GM10248 (cell line): ENCODE results near the gene DDA1.

Experiments
- CTCF ChIA-PET: fragments of 300-600 bp; sonication (Branson Sonifier 250); formaldehyde crosslinking; extraction: SDS; loops from one replicate; lab custom pipeline; 2021; ENCODE audit warnings: antibody characterized with exemption; lab: Yijun Ruan, JAX
- POLR2A ChIA-PET: fragments of 350-650 bp; sonication (Branson Sonifier 250); formaldehyde crosslinking; extraction: SDS; loops from one replicate; lab custom pipeline; 2020; ENCODE audit warnings: antibody characterized with exemption; lab: Yijun Ruan, JAX
- DNase-seq: peaks from one replicate; pipeline ENCODE4 v3.0.0; 2012; ENCODE audit errors: extremely low spot score
- CTCF ChIP-seq: IDR thresholded peaks from 2 replicates; pipeline ENCODE4 v1.5.1; 2012; ENCODE audit warnings: mild to moderate bottlenecking, low read depth; ENCODE audit errors: extremely low read depth, missing control alignments, control extremely low read depth

The DDA1 gene

GRCh38 chr19:17303167-17303939 is 6.0 kb upstream of the DDA1 start, which contains the start of gene ABHD8:
Gene ABHD8 (minus strand): TSS chr19:17303425. CDS start chr19:17301616, 1,809 bp downstream.
- peak; percentile 38 for TF ChIP-seq CTCF
- ChIA-PET POLR2A (no interaction called here), CTCF (interaction anchor here (0.6 to 4.3 kb wide), 8 partner anchors 10 to 102 kb away, joined by 3 to 51 read pairs (median 4); partner anchors contain the start of genes ANKLE1 and BST2)
- DNase-seq: peak; percentile 96

- DNase-seq: no peak
- ChIA-PET POLR2A (no interaction called here), CTCF (interaction anchor here (0.6 to 4.3 kb wide), 11 partner anchors 9 to 102 kb away, joined by 3 to 51 read pairs (median 5); partner anchors contain the start of genes ANKLE1, ANO8 and BST2)
- no peak for TF ChIP-seq CTCF
Observed at GRCh38 chr19:17303940-17304267, 5.5 kb upstream of the DDA1 start.

GRCh38 chr19:17304386-17305215 is 4.8 kb upstream of the DDA1 start:
- ChIA-PET POLR2A (interaction anchor here (0.6 kb wide), 1 partner anchor 800 kb away, joined by 3 read pairs; no protein-coding TSS in a partner anchor), CTCF (interaction anchor here (0.7 to 4.3 kb wide), 19 partner anchors 8 to 237 kb away, joined by 3 to 51 read pairs (median 4); partner anchors contain the start of genes ANO8 and BST2)
- no peak for TF ChIP-seq CTCF
- no peak for DNase-seq

- POLR2A ChIA-PET: interaction anchor here (0.6 kb wide), 1 partner anchor 801 kb away, joined by 3 read pairs; no protein-coding TSS in a partner anchor
- TF ChIP-seq CTCF: no peak
- CTCF ChIA-PET: interaction anchor here (0.8 to 4.3 kb wide), 16 partner anchors 10 to 237 kb away, joined by 3 to 51 read pairs (median 4); partner anchors contain the start of gene ANO8
- DNase-seq: no peak
Observed at GRCh38 chr19:17305216-17305516, 4.2 kb upstream of the DDA1 start.

GRCh38 chr19:17305517-17306284 is 3.7 kb upstream of the DDA1 start, which contains the start of gene MRPL34:
Gene MRPL34 (plus strand): TSS chr19:17305872. CDS start chr19:17305893, 21 bp downstream.
- ChIA-PET CTCF (interaction anchor here (0.8 to 4.3 kb wide), 17 partner anchors 9 to 238 kb away, joined by 3 to 51 read pairs (median 4); partner anchors contain the start of gene ANO8), POLR2A (interaction anchor here (0.6 to 0.7 kb wide), 3 partner anchors 191 to 801 kb away, joined by 3 to 4 read pairs (median 3); no protein-coding TSS in a partner anchor)
- TF ChIP-seq CTCF: peak; percentile 74
- peak; percentile 89 for DNase-seq

GRCh38 chr19:17306285-17306714 is 3.1 kb upstream of the DDA1 start:
- DNase-seq: no peak
- no peak for TF ChIP-seq CTCF
- CTCF ChIA-PET: interaction anchor here (1.1 to 2.6 kb wide), 6 partner anchors 9 to 160 kb away, joined by 3 to 10 read pairs (median 4); partner anchors contain the start of gene ANO8
- POLR2A ChIA-PET: interaction anchor here (0.7 kb wide), 2 partner anchors 190 to 694 kb away, joined by 3 to 4 read pairs; no protein-coding TSS in a partner anchor
